NCI-H345 treated with DMSO at 0.1 percent for 48 hours (cell line): ENCODE measurements around the gene ABCB6.
"Not testable (repeated sequence)": the region's sequence is repeated elsewhere in the genome, so short reads cannot be mapped to it uniquely, and the experiment has no call there.

Experiments used
- DNase-seq: peaks from one replicate; lab custom pipeline; 2025; ENCODE audit not compliant: unreplicated experiment; lab: John Stamatoyannopoulos, UW

Gene ABCB6

DNA sequence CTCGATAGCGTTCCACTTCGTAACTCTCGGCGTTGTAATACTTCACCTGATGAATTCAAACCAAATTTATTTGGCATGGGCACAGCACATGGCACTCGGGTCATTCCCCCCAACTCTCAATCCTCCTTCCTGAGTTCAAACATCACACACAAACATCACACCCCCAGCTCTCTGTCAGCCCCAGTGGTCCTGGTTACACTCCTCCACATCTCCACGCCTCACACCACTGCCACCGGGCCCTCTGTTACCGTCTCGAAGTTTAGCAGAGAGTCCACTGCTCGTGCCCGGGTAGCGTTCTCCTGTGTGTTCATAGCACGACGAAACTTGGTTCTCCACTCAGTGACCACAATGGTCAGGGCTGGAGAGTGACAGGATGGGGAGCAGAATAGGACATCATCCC, 4.6 kb downstream of the ABCB6 start:
- DNase-seq: no peak

DNA sequence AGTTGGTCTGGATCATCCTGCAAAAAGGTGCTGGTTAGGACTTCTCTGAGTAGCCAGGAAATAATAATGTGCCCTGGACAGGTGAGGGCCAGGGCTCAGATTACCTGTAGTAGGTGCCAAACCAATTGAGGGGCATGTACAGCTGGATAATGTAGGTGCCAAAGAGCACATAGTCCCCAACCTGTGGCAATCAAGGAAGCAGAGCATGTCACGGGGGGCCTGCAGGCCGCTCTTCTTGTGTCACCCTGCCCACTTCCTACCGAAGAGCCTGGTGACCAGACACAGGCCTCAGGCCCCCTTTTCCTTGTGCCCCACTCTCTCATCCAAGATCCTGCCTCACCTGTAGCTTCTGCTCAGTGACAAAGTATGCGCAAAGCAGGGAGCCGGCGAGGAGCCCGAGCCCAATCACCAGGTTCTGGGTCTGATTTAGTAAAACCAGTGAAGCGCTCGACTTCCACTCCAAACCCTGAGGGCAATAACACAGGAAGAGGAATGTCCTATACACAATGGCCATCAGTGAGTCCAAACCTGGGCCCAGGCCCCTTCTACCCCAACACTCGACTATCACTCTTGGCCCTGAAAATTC, 5.2 kb downstream of the ABCB6 start:
- DNase-seq: no peak

DNA sequence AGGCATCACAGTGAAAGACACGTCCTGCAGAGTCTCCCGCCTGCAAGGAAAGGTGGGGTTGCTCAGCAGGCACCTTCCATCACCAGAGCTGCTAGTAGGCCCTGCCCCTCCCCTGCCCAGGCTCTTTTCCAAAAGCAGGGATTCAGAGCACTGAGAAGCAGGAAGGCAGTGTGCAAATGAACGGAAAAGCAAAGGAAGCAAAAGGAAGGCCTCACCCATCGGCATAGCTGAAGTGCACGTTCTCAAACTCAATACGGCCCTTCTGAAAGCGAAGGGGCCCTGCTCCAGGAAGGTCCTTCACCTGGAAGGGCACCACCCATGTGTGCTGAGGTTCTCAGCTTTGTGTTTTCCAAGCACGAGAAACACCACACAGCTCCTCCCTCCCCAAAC, 5.7 kb downstream of the ABCB6 start:
- no peak for DNase-seq

- DNase-seq: no peak
These were observed 7.8 kb downstream of the ABCB6 start for GRCh38 chr2:219210886-219211362.

GRCh38 chr2:219210196-219210885, 8.4 kb downstream of the ABCB6 start:
- DNase-seq: no peak

GRCh38 chr2:219209236-219210195, 9.2 kb downstream of the ABCB6 start:
- no peak for DNase-seq

GRCh38 chr2:219207884-219208740, 10.6 kb downstream of the ABCB6 start:
- DNase-seq: no peak

DNA sequence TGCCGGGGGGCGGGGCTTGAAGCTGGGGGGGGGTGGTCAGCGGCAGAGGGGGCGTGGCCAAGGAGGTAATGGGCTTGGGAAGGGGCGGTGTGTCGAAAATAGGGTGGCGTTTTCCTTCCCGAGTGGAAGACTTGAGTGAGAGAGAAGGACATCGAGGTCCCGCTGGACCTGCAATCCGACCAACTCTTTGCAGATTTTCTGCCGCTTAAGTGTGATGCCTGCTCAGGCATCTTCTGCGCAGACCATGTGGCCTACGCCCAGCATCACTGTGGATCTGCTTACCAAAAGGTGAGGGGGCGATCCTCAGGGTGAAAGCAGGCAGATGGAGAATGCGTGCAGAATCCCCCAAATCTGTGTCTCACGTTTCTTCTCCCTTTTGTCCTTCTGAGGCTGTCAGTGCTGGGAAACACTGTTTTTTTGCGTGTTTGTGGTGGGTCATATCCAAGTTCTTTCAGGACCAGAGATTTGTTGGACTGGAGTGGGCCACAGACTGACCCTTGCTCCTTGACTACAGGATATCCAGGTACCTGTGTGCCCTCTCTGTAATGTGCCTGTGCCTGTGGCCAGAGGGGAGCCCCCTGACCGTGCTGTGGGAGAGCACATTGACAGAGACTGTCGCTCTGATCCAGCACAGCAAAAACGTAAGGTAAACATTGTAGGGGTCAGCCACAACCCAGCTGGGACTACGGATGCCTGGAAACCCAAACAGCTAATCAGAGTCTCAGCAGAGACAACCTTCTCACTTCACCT, 11.4 kb downstream of the ABCB6 start:
- DNase-seq: no peak

GRCh38 chr2:219206328-219207133, 12.2 kb downstream of the ABCB6 start, which contains the start of gene ZFAND2B:
ZFAND2B (plus strand) TSS chr2:219206782; CDS start chr2:219206988, 206 bp downstream.
- peak; percentile 87 for DNase-seq

GRCh38 chr2:219205981-219206327, 12.8 kb downstream of the ABCB6 start:
- no peak for DNase-seq

GRCh38 chr2:219205165-219205538, 13.6 kb downstream of the ABCB6 start:
- DNase-seq: no peak

DNA sequence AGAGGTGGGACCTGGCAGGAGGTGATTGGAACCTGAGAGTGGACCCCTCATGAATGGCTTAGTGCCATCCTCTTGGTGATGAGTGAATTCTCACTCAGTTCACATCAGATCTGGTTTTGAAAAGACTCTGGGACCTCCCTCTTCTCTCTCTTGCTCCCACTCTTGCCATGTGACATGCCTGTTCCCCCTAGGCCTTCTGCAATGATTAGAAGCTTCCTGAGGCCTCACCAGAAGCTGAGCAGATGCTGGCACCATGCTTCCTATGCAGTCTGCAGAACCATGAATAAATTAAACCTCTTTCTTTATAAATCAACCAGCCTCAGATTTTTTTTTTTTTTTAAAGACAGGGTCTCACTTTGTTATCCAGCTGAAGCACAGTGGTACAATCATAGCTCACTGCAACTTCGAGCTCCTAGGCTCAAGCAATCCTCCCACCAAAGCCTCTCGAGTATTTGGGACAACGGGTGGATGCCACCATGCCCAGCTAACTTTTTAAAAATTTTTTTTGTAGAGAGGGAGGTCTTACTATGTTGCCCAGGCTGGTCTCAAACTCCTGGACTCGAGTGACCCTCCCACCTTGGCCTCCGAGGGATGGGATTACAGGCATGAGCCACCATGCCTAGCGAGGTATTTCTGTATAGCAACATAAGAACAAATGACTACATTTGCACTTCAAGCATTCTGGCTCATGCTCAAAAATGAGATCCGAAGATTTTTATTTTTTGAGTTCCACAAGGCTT, 14.2 kb downstream of the ABCB6 start:
- DNase-seq: no peak

GRCh38 chr2:219201331-219201730, 17.4 kb downstream of the ABCB6 start:
- not testable (repeated sequence) for DNase-seq

- not testable (repeated sequence) for DNase-seq
These were observed 18.0 kb downstream of the ABCB6 start for GRCh38 chr2:219200502-219201326.

GRCh38 chr2:219199470-219200211, 19.1 kb downstream of the ABCB6 start:
- DNase-seq: no peak

GRCh38 chr2:219198974-219199373, 19.8 kb downstream of the ABCB6 start:
- DNase-seq: no peak

- DNase-seq: no peak
These were observed 21.4 kb downstream of the ABCB6 start for GRCh38 chr2:219197388-219197787.
